Keratinocyte (primary cell): ENCODE results near the gene UBA6. TPM values are rescaled to one million over a fixed set of nuclear protein-coding genes. Genes with fewer than 3 reads are reported as not detected.

Source experiments
- DNase-seq: peaks from one replicate; pipeline ENCODE4 v3.0.0-alpha.2; 2011; ENCODE audit warnings: low read depth, missing footprints, low spot score
- FAIRE-seq: peaks from 2 replicates; lab custom pipeline; 2011; peaks lifted over from hg19 to GRCh38; lab: Jason Lieb, UNC
- H2AFZ ChIP-seq: 2 replicates; pipeline ENCODE4 v1.6.0; 2012; ENCODE audit warnings: low read length, control low read depth, inconsistent platforms; ENCODE audit not compliant: control insufficient read depth
- H3K27ac ChIP-seq: 2 replicates; pipeline ENCODE4 v1.5.1; 2011; ENCODE audit warnings: low read length; ENCODE audit not compliant: control insufficient read depth, insufficient read depth
- H3K27me3 ChIP-seq: 3 replicates; pipeline ENCODE4 v1.6.0; 2011; ENCODE audit warnings: low read length; ENCODE audit not compliant: control insufficient read depth, insufficient read depth; ENCODE audit errors: extremely low read depth
- H3K36me3 ChIP-seq, 2 experiments: 2 replicates in 1 of 2; 3 replicates in 1 of 2; pipeline ENCODE4 v1.5.1; 2011; ENCODE audit warnings: low read length in 2 of 2, mild to moderate bottlenecking in 1 of 2; ENCODE audit not compliant: control insufficient read depth in 2 of 2, insufficient read depth in 2 of 2; ENCODE audit errors: extremely low read depth in 1 of 2
- H3K4me1 ChIP-seq: 3 replicates; pipeline ENCODE4 v1.5.1; 2011; ENCODE audit warnings: low read length; ENCODE audit not compliant: control insufficient read depth, insufficient read depth; ENCODE audit errors: extremely low read depth
- H3K4me2 ChIP-seq: 3 replicates; pipeline ENCODE4 v1.6.0; 2011; ENCODE audit warnings: low read depth, low read length; ENCODE audit not compliant: control insufficient read depth, insufficient read depth; ENCODE audit errors: extremely low read depth
- H3K4me3 ChIP-seq, 3 experiments: fragments of 200-600 bp in 1 of 3; sonication (generic) in 1 of 3; 2 replicates in 2 of 3; 3 replicates in 1 of 3; pipeline ENCODE4 v1.5.1; 2011 to 2016; ENCODE audit warnings: low read length in 3 of 3, mild to moderate bottlenecking in 3 of 3, control low read depth in 2 of 3, inconsistent platforms in 1 of 3, low read depth in 1 of 3, mixed read lengths in 1 of 3, mixed run types in 1 of 3, moderate library complexity in 1 of 3; ENCODE audit not compliant: control insufficient read depth in 2 of 3, insufficient read depth in 2 of 3; ENCODE audit errors: extremely low read depth in 1 of 3
- H3K79me2 ChIP-seq: 2 replicates; pipeline ENCODE4 v1.6.0; 2012; ENCODE audit warnings: low read length; ENCODE audit not compliant: control insufficient read depth, insufficient read depth
- H3K9ac ChIP-seq: 3 replicates; pipeline ENCODE4 v1.6.0; 2011; ENCODE audit warnings: low read length; ENCODE audit not compliant: control insufficient read depth, insufficient read depth; ENCODE audit errors: extremely low read depth
- H3K9me1 ChIP-seq: 3 replicates; pipeline ENCODE4 v1.6.0; 2011; ENCODE audit warnings: low read length; ENCODE audit not compliant: control insufficient read depth, insufficient read depth; ENCODE audit errors: extremely low read depth
- H3K9me3 ChIP-seq: 2 replicates; pipeline ENCODE4 v1.5.1; 2012; ENCODE audit warnings: low read depth, low read length; ENCODE audit not compliant: control insufficient read depth
- H4K20me1 ChIP-seq: 3 replicates; pipeline ENCODE4 v1.6.0; 2011; ENCODE audit warnings: low read length; ENCODE audit not compliant: control insufficient read depth, insufficient read depth; ENCODE audit errors: extremely low read depth
- EZH2 ChIP-seq: IDR thresholded peaks from one replicate; pipeline ENCODE4 v1.6.1; 2012; ENCODE audit warnings: inconsistent platforms, mild to moderate bottlenecking, low read length, moderate library complexity
- dilution Hi-C: fragments of 300-500 bp; cut with MboI; formaldehyde crosslinking; loops from one replicate; pipeline ENCODE4 v1.7.0; 2020; ENCODE audit warnings: low sequenced_read_pairs; ENCODE audit not compliant: extremely low pct_ligation_motif_present
- polyA plus RNA-seq, 5 experiments: library from polyadenylated mRNA; depleted of rRNA in 3 of 5; stranded (reverse) in 3 of 5; stranded (forward) in 1 of 5; unstranded in 1 of 5; fragments of >200 nt; gene quantifications; 1 replicate in 1 of 5; 2 replicates in 3 of 5; 3 replicates in 1 of 5; pipeline versions ENCODE4 v1.2.1 to v1.2.3, GENCODE V29; 2011 to 2012; ENCODE audit warnings: missing spikeins in 2 of 5, low read depth in 1 of 5, low replicate concordance in 1 of 5
- TF ChIP-seq, protein P1 (sequence below), 3 experiments: IDR thresholded peaks in 1 of 3; conservative IDR thresholded peaks in 1 of 3; optimal IDR thresholded peaks in 1 of 3; 2 replicates in 2 of 3; 3 replicates in 1 of 3; pipeline versions ENCODE3 to v1.5.1; 2011; ENCODE audit warnings: low read length in 3 of 3, mild to moderate bottlenecking in 3 of 3, moderate library complexity in 2 of 3, control low read depth in 1 of 3, inconsistent platforms in 1 of 3; ENCODE audit not compliant: insufficient read depth in 2 of 3; ENCODE audit errors: extremely low read depth in 1 of 3

The UBA6 gene
- polyA plus RNA-seq, 1 donor (not counting 4 experiments of a cell fraction or from before 2014, with no cell fraction given) = 221 TPM

DNA sequence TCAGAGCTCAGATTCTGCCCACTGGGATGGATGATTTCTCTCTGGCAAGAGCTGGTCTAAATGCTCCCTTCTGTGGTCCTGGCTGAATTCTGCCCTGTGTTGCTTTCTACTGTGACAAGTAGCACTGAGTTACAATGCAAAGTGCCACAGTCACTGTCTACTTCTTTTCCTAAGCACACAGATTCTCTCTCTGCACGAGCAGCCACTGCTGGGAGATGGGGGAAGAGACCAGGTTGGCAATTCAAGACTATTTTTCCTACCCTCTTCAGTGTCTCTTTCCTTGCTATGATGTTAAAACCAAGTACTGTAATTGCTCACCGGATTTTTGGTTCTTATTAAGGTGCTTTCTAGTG, 97.0 kb downstream of the UBA6 start:
- H3K36me3 ChIP-seq = no peaks in the 10 kb centered on the region
- H2AFZ ChIP-seq = no peak overlapping the region
- H3K79me2 ChIP-seq = no peaks in the 10 kb centered on the region
- H3K4me3 ChIP-seq = no peak overlapping the region
- no peak overlapping the region for H3K27ac ChIP-seq
- no peaks in the 10 kb centered on the region for H3K27me3 ChIP-seq
- H4K20me1 ChIP-seq = no peaks in the 10 kb centered on the region
- H3K9me3 ChIP-seq = no peaks in the 10 kb centered on the region
- no peak for TF ChIP-seq EZH2
- TF ChIP-seq, protein P1, sequence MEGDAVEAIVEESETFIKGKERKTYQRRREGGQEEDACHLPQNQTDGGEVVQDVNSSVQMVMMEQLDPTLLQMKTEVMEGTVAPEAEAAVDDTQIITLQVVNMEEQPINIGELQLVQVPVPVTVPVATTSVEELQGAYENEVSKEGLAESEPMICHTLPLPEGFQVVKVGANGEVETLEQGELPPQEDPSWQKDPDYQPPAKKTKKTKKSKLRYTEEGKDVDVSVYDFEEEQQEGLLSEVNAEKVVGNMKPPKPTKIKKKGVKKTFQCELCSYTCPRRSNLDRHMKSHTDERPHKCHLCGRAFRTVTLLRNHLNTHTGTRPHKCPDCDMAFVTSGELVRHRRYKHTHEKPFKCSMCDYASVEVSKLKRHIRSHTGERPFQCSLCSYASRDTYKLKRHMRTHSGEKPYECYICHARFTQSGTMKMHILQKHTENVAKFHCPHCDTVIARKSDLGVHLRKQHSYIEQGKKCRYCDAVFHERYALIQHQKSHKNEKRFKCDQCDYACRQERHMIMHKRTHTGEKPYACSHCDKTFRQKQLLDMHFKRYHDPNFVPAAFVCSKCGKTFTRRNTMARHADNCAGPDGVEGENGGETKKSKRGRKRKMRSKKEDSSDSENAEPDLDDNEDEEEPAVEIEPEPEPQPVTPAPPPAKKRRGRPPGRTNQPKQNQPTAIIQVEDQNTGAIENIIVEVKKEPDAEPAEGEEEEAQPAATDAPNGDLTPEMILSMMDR (optimal IDR thresholded peaks at IDR 0.05 in 1 of 3, IDR thresholded peaks at IDR 0.05 in 1 of 3, conservative IDR thresholded peaks at IDR 0.05 in 1 of 3; ENCODE audit: extremely low read depth in 1 of 3, insufficient read depth in 2 of 3, low read length in 3 of 3) = no peak
- dilution Hi-C loops = no loop called here
- peaks cover 5% of the 10 kb centered on the region for H3K4me1 ChIP-seq
- H3K4me2 ChIP-seq = no peak overlapping the region
- FAIRE-seq = peak; percentile 56
- DNase-seq = no peak
- H3K9ac ChIP-seq = no peak overlapping the region
- H3K9me1 ChIP-seq = no peaks in the 10 kb centered on the region

DNA sequence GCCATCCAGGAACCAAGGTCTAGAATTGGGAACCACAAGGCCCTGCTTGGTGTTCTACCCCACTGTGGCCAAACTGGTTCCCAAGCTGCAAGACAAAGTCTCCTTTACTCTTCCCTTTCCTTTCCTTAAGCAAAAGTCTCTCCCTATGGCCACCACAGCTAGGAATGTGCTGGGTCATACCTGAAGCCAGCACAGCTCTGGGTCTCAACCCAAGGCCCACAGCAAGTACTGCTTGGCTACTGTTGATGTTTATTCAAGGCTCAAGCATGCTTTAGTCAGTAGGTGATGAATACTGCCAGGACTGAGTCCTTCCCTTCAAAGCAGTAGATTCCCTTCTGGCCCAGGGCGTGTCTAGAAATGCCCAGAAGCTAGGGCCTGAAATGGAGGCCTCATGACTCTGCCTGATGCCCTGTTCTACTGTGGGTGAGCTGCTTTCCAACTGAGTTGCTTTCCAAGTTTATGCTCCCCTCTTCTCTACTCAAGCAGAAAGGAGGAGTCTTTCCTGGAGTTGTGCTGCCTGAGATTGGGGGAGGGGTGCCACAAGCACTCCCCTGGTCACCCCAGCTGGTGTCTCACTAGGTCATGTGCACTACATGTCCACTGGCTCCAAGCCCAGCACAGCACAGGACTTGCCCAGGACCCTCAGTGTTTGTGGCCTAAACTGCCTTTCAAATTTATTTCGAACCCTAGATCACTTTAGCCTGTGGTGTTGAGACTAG, 97.5 kb downstream of the UBA6 start:
- no peak for DNase-seq
- dilution Hi-C loops = no loop called here

More for the DNA sequence above, 97.5 kb downstream of the UBA6 start:
- no peaks in the 10 kb centered on the region for H4K20me1 ChIP-seq
- H3K4me1 ChIP-seq = peaks cover 5% of the 10 kb centered on the region
- peak overlapping the region; percentile 10 for H2AFZ ChIP-seq
- H3K79me2 ChIP-seq = no peaks in the 10 kb centered on the region
- H3K36me3 ChIP-seq = no peaks in the 10 kb centered on the region
- H3K9me3 ChIP-seq = no peaks in the 10 kb centered on the region
- no peaks in the 10 kb centered on the region for H3K9me1 ChIP-seq
- H3K4me3 ChIP-seq = no peak overlapping the region
- peak; percentile 13 for FAIRE-seq
- H3K27me3 ChIP-seq = no peaks in the 10 kb centered on the region
- no peak overlapping the region for H3K4me2 ChIP-seq
- TF ChIP-seq, protein P1 (optimal IDR thresholded peaks at IDR 0.05 in 1 of 3, IDR thresholded peaks at IDR 0.05 in 1 of 3, conservative IDR thresholded peaks at IDR 0.05 in 1 of 3; ENCODE audit: extremely low read depth in 1 of 3, insufficient read depth in 2 of 3, low read length in 3 of 3) = no peak
- TF ChIP-seq EZH2 = no peak
- no peak overlapping the region for H3K27ac ChIP-seq
- no peak overlapping the region for H3K9ac ChIP-seq
